Testis (tissue), 3 donors: Measurements from ENCODE around the gene AQP5. TPM values are rescaled to one million over a fixed set of nuclear protein-coding genes. Genes with fewer than 3 reads are reported as not detected.
"Not testable (repeated sequence)": the region's sequence is repeated elsewhere in the genome, so short reads cannot be mapped to it uniquely, and the experiment has no call there.

Source experiments
- DNase-seq: peaks from one replicate; pipeline ENCODE4 v3.0.0-alpha.2; 2019
- H3K27ac ChIP-seq, 2 donors: fragments of 200-600 bp; sonication (generic); one replicate each; pipeline ENCODE4 v1.5.1; 2019
- H3K27me3 ChIP-seq: fragments of 200-600 bp; sonication (generic); one replicate; pipeline ENCODE4 v1.5.1; 2019
- H3K36me3 ChIP-seq: fragments of 200-600 bp; sonication (generic); one replicate; pipeline ENCODE4 v1.5.1; 2017; ENCODE audit warnings: low read depth; ENCODE audit errors: missing control alignments
- H3K4me1 ChIP-seq: fragments of 200-600 bp; sonication (generic); one replicate; pipeline ENCODE4 v1.5.1; 2019
- H3K4me3 ChIP-seq, 2 donors: fragments of 200-600 bp; sonication (generic); one replicate each; pipeline ENCODE4 v1.5.1; 2017 to 2019
- H3K9me3 ChIP-seq: fragments of 200-600 bp; sonication (generic); one replicate; pipeline ENCODE4 v1.5.1; 2017
- CTCF ChIP-seq, 3 experiments: fragments of 450-650 bp in 2 of 3; fragments of 200-600 bp in 1 of 3; sonication (generic) in 1 of 3; IDR thresholded peaks; one replicate each; pipeline ENCODE4 v1.5.1; 2016 to 2019; ENCODE audit warnings: antibody characterized with exemption in 3 of 3, mild to moderate bottlenecking in 2 of 3, moderate library complexity in 1 of 3
- POLR2A ChIP-seq: fragments of 450-650 bp; IDR thresholded peaks from one replicate; pipeline ENCODE4 v1.6.1; 2017; ENCODE audit warnings: antibody characterized with exemption, mild to moderate bottlenecking, moderate library complexity
- WGBS, 2 donors: methylation state at CpG; one replicate each; pipeline ENCODE4 v1.1.5; 2018; 5-methylcytosine and 5-hydroxymethylcytosine counted together
- intact Hi-C: fragments of 100-400 bp; cut with DNase I; formaldehyde crosslinking; loops from one replicate; pipeline ENCODE4 v1.15.1; 2023; ENCODE audit warnings: low total_unique reads
- polyA plus RNA-seq: library from polyadenylated mRNA; stranded (reverse); fragments of 350-450 nt; fragmentation: Illumina TruSeq; extraction: RNeasy Lipid Tissue Mini Kit (QIAGEN cat#74804); gene quantifications from one replicate; pipeline ENCODE4 v1.2.3, GENCODE V29; 2014; ENCODE audit warnings: low read depth, low replicate concordance; ENCODE audit not compliant: insufficient read depth
- total RNA-seq, 2 donors: library from RNA; depleted of rRNA; stranded (reverse); fragments of >200 nt; gene quantifications; one replicate each; pipeline ENCODE4 v1.2.3, GENCODE V29; 2016

The AQP5 gene
- total and polyA plus RNA-seq, 3 donors from 2014 or later, result 128 to 414 (median 134) TPM

DNA sequence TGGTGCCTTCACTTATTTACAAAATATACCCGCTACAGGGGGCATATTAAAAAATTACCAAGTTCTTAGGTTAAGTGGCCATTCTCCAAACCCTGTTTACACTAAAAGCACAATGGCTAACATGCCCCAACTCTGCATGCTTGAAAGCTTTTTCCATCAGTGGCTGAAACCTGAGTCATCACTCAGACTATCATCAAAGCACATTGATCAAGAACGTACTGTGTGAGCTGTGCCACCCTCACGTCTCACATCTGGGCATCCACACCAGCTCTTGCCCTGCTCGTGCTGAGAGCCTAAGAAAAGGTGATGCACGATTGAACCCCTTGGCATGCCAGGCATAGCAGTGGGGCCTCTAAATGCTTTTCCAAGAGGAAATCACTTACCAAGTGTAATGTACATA, 24.3 kb downstream of the AQP5 start:
- TF ChIP-seq POLR2A (no peak), CTCF (IDR thresholded peaks at IDR 0.05) (no peak)
- Histone ChIP-seq H3K27me3 (no peaks in the 10 kb centered on the region), H3K36me3 (no peaks in the 10 kb centered on the region), H3K9me3 (no peaks in the 10 kb centered on the region), H3K4me1 (peaks cover 7% of the 10 kb centered on the region), H3K27ac (no peak overlapping the region), H3K4me3 (no peak overlapping the region)
- 67 to 88% methylated on average over 5 of the region's 5 CpGs for WGBS, 2 donors
- intact Hi-C loops, result no loop called here
- DNase-seq, result no peak

DNA sequence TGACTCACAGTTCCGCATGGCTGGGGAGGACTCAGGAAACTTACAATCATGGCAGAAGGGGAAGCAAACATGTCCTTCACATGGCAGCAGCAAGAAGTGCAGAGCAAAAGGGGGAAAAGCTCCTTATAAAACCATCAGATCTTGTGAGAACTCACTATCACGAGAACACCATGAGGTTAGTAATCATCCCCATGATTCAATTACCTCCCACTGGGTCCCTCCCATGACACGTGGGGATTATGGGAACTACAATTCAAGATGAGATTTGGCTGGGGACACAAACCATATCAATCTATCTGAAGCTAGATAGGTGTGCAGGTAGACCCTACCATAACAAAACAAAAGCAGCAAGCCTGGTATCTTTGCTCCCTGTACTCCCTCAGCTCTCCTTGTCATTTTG, 24.8 kb downstream of the AQP5 start:
- 83% methylated on average over 3 of the region's 3 CpGs for WGBS, 2 donors
- H3K36me3 ChIP-seq, H3K9me3 ChIP-seq, DNase-seq, H3K4me3 ChIP-seq, H3K27ac ChIP-seq, H3K4me1 ChIP-seq, H3K27me3 ChIP-seq, intact Hi-C loops: not testable (repeated sequence)

DNA sequence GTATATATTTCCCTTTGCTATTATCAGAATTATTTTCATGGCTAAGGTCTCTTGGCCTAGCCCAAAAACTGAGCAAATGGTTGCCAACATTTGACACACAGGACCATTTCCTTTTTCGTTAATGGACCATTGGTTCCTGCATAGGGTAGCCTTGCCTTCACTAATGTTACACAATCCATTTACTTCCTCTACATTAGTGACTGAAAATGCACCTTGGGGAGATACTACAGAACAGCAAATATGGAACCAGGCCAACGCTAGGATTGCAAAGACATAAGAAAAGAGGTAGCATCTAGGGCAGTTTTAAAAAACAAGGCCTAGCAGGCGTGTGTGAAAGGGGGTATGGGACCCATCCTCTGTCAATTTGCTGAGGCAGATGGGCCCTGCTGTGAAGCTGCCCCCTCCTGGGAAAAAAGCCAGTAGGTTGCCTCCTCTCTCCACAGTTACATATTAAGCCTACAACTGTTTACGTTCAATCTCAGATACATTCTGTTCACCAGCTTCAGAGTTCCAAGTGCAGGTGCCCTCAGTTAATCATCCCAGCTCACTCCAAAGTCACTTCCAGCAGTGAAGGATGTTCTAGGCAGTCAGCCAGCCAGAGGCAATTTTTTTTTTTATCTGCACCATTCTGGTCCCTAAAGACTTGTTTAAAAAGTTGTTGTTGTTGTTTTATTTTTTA, 26.1 kb downstream of the AQP5 start:
- Histone ChIP-seq H3K9me3 (no peaks in the 10 kb centered on the region), H3K27me3 (no peaks in the 10 kb centered on the region), H3K36me3 (no peaks in the 10 kb centered on the region), H3K4me3 (no peak overlapping the region), H3K4me1 (peaks cover 7% of the 10 kb centered on the region), H3K27ac (no peak overlapping the region)
- intact Hi-C loops, result no loop called here
- no peak for DNase-seq
- 81 to 85% methylated on average over 4 of the region's 4 CpGs for WGBS, 2 donors
- TF ChIP-seq CTCF (IDR thresholded peaks at IDR 0.05) (no peak), POLR2A (no peak)

GRCh38 chr12:49989400-49989799, 27.7 kb downstream of the AQP5 start:
- H3K27ac ChIP-seq, intact Hi-C loops, DNase-seq, H3K4me3 ChIP-seq, H3K9me3 ChIP-seq, H3K4me1 ChIP-seq, H3K36me3 ChIP-seq, H3K27me3 ChIP-seq: not testable (repeated sequence)
- 75 to 82% methylated on average over 2 of the region's 2 CpGs for WGBS, 2 donors

DNA sequence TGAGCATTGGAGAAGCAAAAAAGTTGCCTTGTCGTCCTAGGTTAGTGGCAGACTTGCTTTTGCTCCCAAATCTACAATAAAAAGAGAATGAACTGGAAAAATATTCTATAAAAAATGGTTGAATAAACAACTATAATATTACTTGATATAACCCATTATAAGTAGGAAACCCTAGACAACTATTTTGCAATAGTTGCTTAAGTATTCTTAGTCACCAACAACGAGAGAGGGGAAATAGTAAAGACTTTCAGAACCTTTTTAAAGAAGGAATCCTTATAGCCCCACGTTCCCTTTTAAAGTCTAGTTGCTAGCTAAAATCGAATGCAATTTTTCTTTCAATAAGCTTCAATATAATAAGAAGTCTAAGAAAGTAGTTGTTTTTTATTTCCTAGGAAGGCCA, 28.6 kb downstream of the AQP5 start:
- H3K27me3 ChIP-seq, result no peaks in the 10 kb centered on the region
- intact Hi-C loops, result no loop called here
- no peaks in the 10 kb centered on the region for H3K9me3 ChIP-seq
- no peak overlapping the region for H3K27ac ChIP-seq
- H3K36me3 ChIP-seq, result no peaks in the 10 kb centered on the region
- H3K4me1 ChIP-seq, result no peaks in the 10 kb centered on the region
- no peak for TF ChIP-seq POLR2A
- TF ChIP-seq CTCF (IDR thresholded peaks at IDR 0.05), result no peak
- H3K4me3 ChIP-seq, result no peak overlapping the region
- no peak for DNase-seq
- 87 to 91% methylated on average over 4 of the region's 4 CpGs for WGBS, 2 donors

- DNase-seq, result no peak
- TF ChIP-seq CTCF (IDR thresholded peaks at IDR 0.05), result no peak
- TF ChIP-seq POLR2A, result no peak
- Histone ChIP-seq H3K4me1 (no peaks in the 10 kb centered on the region), H3K27me3 (no peaks in the 10 kb centered on the region), H3K9me3 (no peaks in the 10 kb centered on the region), H3K4me3 (no peak overlapping the region), H3K36me3 (no peaks in the 10 kb centered on the region), H3K27ac (no peak overlapping the region)
- 87 to 100% methylated on average over 2 of the region's 2 CpGs for WGBS, 2 donors
- intact Hi-C loops, result no loop called here
Observed at GRCh38 chr12:49998453-49998852, 36.8 kb downstream of the AQP5 start.
